HepG2 (cell line): ENCODE results near the gene SLC5A5. TPM values are rescaled to one million over a fixed set of nuclear protein-coding genes. Genes with fewer than 3 reads are reported as not detected.

Experiments used
- ATAC-seq: fragments of 200-7000 bp; cut with Tn5 transposase; 3 replicates; pipeline ENCODE4 v1.9.1; 2020; ENCODE audit warnings: mild to moderate bottlenecking, moderate library complexity
- BruUV-seq: library from RNA; stranded (reverse); fragments of 400-500 nt; replicated peaks from 2 replicates; lab custom pipeline; 2021; lab: Mats Ljungman, UMichigan
- CTCF ChIA-PET: fragments of 300-600 bp; formaldehyde crosslinking; extraction: SDS; loops from one replicate; lab custom pipeline; 2021; ENCODE audit warnings: low total read pairs, inconsistent platforms, low intra/inter-chr PET ratio; lab: Yijun Ruan, JAX
- POLR2A ChIA-PET: fragments of 350-600 bp; sonication (Branson Sonifier 250); formaldehyde crosslinking; loops from one replicate; lab custom pipeline; 2020; ENCODE audit warnings: antibody characterized with exemption, inconsistent platforms; lab: Yijun Ruan, JAX
- DNase-seq: peaks from one replicate; pipeline ENCODE4 v3.0.0-alpha.2; 2015; ENCODE audit warnings: low spot score
- FAIRE-seq: peaks from 3 replicates; lab custom pipeline; 2011; peaks lifted over from hg19 to GRCh38; lab: Jason Lieb, UNC
- H2AFZ ChIP-seq: one replicate; pipeline ENCODE4 v1.6.1; 2011; ENCODE audit warnings: low read length, inconsistent platforms
- H3K27ac ChIP-seq: fragments of 300-600 bp; 3 replicates; pipeline ENCODE4 v1.8.0; 2011; ENCODE audit warnings: mixed run types, mild to moderate bottlenecking, mixed read lengths, low read length, inconsistent platforms; ENCODE audit not compliant: insufficient read depth; ENCODE audit errors: extremely low read length
- H3K27me3 ChIP-seq, 2 experiments: fragments of 200-600 bp in 1 of 2; 2 replicates in 1 of 2; 3 replicates in 1 of 2; pipeline versions ENCODE4 v1.6.0 to v1.8.0; 2011; ENCODE audit warnings: low read length in 2 of 2, mild to moderate bottlenecking in 2 of 2, moderate library complexity in 2 of 2, inconsistent platforms in 1 of 2; ENCODE audit not compliant: insufficient read depth in 2 of 2, control insufficient read depth in 1 of 2
- H3K36me3 ChIP-seq, 2 experiments: fragments of 200-600 bp in 1 of 2; replicated peaks in 1 of 2; 2 replicates in 1 of 2; 3 replicates in 1 of 2; pipeline versions ENCODE4 v1.5.1 to v1.8.0; 2011; ENCODE audit warnings: low read length in 2 of 2, inconsistent platforms in 1 of 2; ENCODE audit not compliant: insufficient read depth in 2 of 2, control insufficient read depth in 1 of 2
- H3K4me1 ChIP-seq: 2 replicates; pipeline ENCODE4 v1.5.1; 2012; ENCODE audit warnings: low read length, inconsistent platforms; ENCODE audit not compliant: insufficient read depth
- H3K4me2 ChIP-seq: 2 replicates; pipeline ENCODE4 v1.6.0; 2011; ENCODE audit warnings: low read depth, low read length, inconsistent platforms
- H3K4me3 ChIP-seq, 3 experiments: fragments of 200-600 bp in 1 of 3; sonication (generic), shearing (Covaris generic) in 1 of 3; replicated peaks in 1 of 3; 2 replicates each; pipeline ENCODE4 v1.5.1; 2011 to 2016; ENCODE audit warnings: low read length in 3 of 3, inconsistent platforms in 2 of 3, low read depth in 2 of 3, mild to moderate bottlenecking in 2 of 3, control low read depth in 1 of 3, mixed read lengths in 1 of 3; ENCODE audit not compliant: insufficient read depth in 1 of 3
- H3K79me2 ChIP-seq: one replicate; pipeline ENCODE4 v1.6.1; 2011; ENCODE audit warnings: low read length, inconsistent platforms; ENCODE audit not compliant: insufficient read depth
- H3K9ac ChIP-seq: 2 replicates; pipeline ENCODE4 v1.6.0; 2011; ENCODE audit warnings: mild to moderate bottlenecking, low read depth, low read length, inconsistent platforms; ENCODE audit not compliant: insufficient read depth
- H3K9me3 ChIP-seq: 2 replicates; pipeline ENCODE4 v1.5.1; 2012; ENCODE audit warnings: mild to moderate bottlenecking, low read length
- H4K20me1 ChIP-seq: 2 replicates; pipeline ENCODE4 v1.6.0; 2011; ENCODE audit warnings: inconsistent platforms, mild to moderate bottlenecking, low read length, moderate library complexity; ENCODE audit not compliant: insufficient read depth
- AKAP8 ChIP-seq: sonication (generic); formaldehyde crosslinking; IDR thresholded peaks from 2 replicates; pipeline ENCODE4 v1.5.1; 2020; ENCODE audit warnings: mild to moderate bottlenecking, missing genetic modification reagents
- BATF2 ChIP-seq: sonication (generic); formaldehyde crosslinking; IDR thresholded peaks from 2 replicates; pipeline ENCODE4 v1.8.0; 2022; ENCODE audit warnings: mild to moderate bottlenecking, missing genetic modification reagents, moderate library complexity
- HNRNPK ChIP-seq: fragments of 200-400 bp; formaldehyde crosslinking; IDR thresholded peaks from 2 replicates; pipeline ENCODE4 v1.6.1; 2018; ENCODE audit warnings: low read length, low read depth, moderate library complexity, mild to moderate bottlenecking; ENCODE audit not compliant: poor library complexity, severe bottlenecking
- KDM2A ChIP-seq: sonication (generic); formaldehyde crosslinking; IDR thresholded peaks from 2 replicates; pipeline ENCODE4 v1.4.0; 2020; ENCODE audit warnings: low read depth, missing genetic modification reagents, borderline replicate concordance
- NFE2L1 ChIP-seq: sonication (generic); formaldehyde crosslinking; IDR thresholded peaks from 2 replicates; pipeline ENCODE4 v1.4.0; 2020; ENCODE audit warnings: missing genetic modification reagents, mild to moderate bottlenecking, borderline replicate concordance
- RBM22 ChIP-seq: fragments of 200-400 bp; formaldehyde crosslinking; optimal IDR thresholded peaks from 2 replicates; pipeline ENCODE3; 2017; ENCODE audit warnings: mild to moderate bottlenecking, low read length, moderate library complexity
- SSRP1 ChIP-seq: IDR thresholded peaks from 2 replicates; pipeline ENCODE4 v1.6.1; 2016; ENCODE audit warnings: control low read depth
- TIGD3 ChIP-seq: sonication (generic); formaldehyde crosslinking; IDR thresholded peaks from 2 replicates; pipeline ENCODE4 v1.5.1; 2020; ENCODE audit warnings: mild to moderate bottlenecking, missing genetic modification reagents, borderline replicate concordance
- ZFP41 ChIP-seq: sonication (generic); formaldehyde crosslinking; IDR thresholded peaks from 2 replicates; pipeline ENCODE4 v1.4.0; 2020; ENCODE audit warnings: mild to moderate bottlenecking, missing genetic modification reagents, borderline replicate concordance
- ZNF354B ChIP-seq: sonication (generic); formaldehyde crosslinking; IDR thresholded peaks from 2 replicates; pipeline ENCODE4 v1.8.0; 2022; ENCODE audit warnings: mild to moderate bottlenecking, missing genetic modification reagents
- ZNF549 ChIP-seq: sonication (generic); formaldehyde crosslinking; IDR thresholded peaks from 2 replicates; pipeline ENCODE4 v1.5.0; 2020; ENCODE audit warnings: missing genetic modification reagents
- ZNF646 ChIP-seq: sonication (generic); formaldehyde crosslinking; IDR thresholded peaks from 2 replicates; pipeline ENCODE4 v1.9.0; 2021; ENCODE audit warnings: mild to moderate bottlenecking, missing genetic modification reagents
- WGBS: methylation state at CpG from one replicate; pipeline ENCODE4 v1.1.6; 2017; ENCODE audit warnings: low lambda C conversion rate; 5-methylcytosine and 5-hydroxymethylcytosine counted together
- in situ Hi-C: cut with HindIII; loops from 2 replicates; pipeline ENCODE4 v1.10.0; 2017; ENCODE audit warnings: low pct_unique_long_range_greater_than_20kb; ENCODE audit not compliant: extremely low pct_ligation_motif_present
- intact Hi-C: fragments of 100-400 bp; cut with micrococcal nuclease; formaldehyde crosslinking; loops from one replicate; pipeline ENCODE4 v1.10.0; 2022; ENCODE audit not compliant: unreplicated experiment
- polyA plus RNA-seq, 8 experiments: library from polyadenylated mRNA; depleted of rRNA in 3 of 8; stranded (reverse) in 7 of 8; unstranded in 1 of 8; fragments of >200 nt; fragmentation: Illumina TruSeq in 4 of 8; extraction: Trizol in 4 of 8; gene quantifications; 2 replicates each; pipeline versions ENCODE4 v1.2.1 to v1.2.3, GENCODE V29; 2011 to 2016; ENCODE audit warnings: low read depth in 4 of 8, missing spikeins in 1 of 8, mixed read lengths in 1 of 8; ENCODE audit not compliant: insufficient read depth in 1 of 8
- total RNA-seq, 5 experiments: library from RNA; depleted of rRNA; stranded (reverse); fragments of >200 nt; fragmentation: Illumina TruSeq; extraction: Trizol; gene quantifications; 2 replicates each; pipeline ENCODE4 v1.2.3, GENCODE V29; 2016; ENCODE audit warnings: low read depth in 1 of 5
- TF ChIP-seq, protein P1 (sequence below): IDR thresholded peaks from 2 replicates; pipeline ENCODE4 v1.6.1; 2016; ENCODE audit warnings: missing biosample characterization, missing genetic modification reagents, low read depth

SLC5A5 gene
- total and polyA plus RNA-seq, 2 of the 13 experiments (the other 11 are each of a cell fraction or from before 2014, with no cell fraction given), result not detected

DNA sequence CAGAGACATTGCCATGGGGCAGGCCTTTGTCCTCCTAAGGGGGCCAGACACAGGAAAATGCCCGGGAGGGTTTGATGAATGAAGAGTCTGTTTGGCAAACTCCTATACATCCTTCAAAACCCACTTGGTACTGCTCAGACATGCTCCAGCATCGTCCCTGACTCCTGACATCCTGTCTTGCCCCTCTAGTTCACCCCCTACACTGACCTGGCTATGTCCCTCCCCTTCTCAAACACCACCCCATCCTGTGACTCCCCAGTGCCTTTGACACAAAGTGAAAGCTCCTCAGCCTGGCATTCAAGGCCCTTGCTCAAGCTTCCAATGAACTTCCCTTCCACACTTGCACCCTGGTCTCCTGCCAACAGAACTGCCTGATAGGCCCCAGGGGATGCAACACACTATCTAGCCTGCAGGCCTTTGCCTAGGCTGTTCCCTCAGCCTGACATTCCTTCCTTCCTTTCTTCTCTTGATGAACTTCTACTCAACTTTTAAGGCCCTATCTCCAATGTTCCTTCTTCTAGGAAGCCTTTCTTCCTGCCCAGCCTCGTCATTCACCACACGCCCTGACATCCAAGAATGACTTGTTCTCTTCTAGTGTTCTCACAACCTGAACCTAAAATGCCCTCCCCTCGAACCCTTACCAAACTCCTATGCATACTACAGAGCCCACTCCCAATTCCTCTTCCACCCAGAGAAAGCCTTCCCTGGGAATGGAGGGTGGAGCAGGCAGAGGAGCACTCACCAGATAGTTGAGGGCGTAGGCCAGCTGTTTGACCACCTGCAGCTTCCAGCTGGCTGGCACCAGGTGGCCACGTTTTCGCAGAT is 36.4 kb upstream of the SLC5A5 start:
- H3K27me3 ChIP-seq, result no peaks in the 10 kb centered on the region
- H2AFZ ChIP-seq, result no peak overlapping the region
- no peak for ATAC-seq
- in situ Hi-C loops (no loop called here), intact Hi-C loops (loop anchor here (2.0 kb wide), 1 partner anchor 19 kb away; no protein-coding TSS in a partner anchor)
- H3K79me2 ChIP-seq, result no peaks in the 10 kb centered on the region
- ChIA-PET POLR2A (interaction anchor here (0.6 kb wide), 1 partner anchor 11 kb away, joined by 3 read pairs; no protein-coding TSS in a partner anchor), CTCF (no interaction called here)
- H4K20me1 ChIP-seq, result no peaks in the 10 kb centered on the region
- no peaks in the 10 kb centered on the region for H3K9me3 ChIP-seq
- H3K9ac ChIP-seq, result no peak overlapping the region
- H3K4me3 ChIP-seq, result no peak overlapping the region
- 71% methylated on average over 8 of the region's 8 CpGs for WGBS
- no peak overlapping the region for H3K27ac ChIP-seq
- no peak for DNase-seq
- H3K36me3 ChIP-seq, result peaks cover 2 to 4% of the 10 kb centered on the region in 2 experiments; a peak in 3 of 5 replicates
- no peaks in the 10 kb centered on the region for H3K4me1 ChIP-seq
- H3K4me2 ChIP-seq, result no peak overlapping the region
- no TSS peak for BruUV-seq
- FAIRE-seq, result no peak
- TF ChIP-seq ZNF354B (CRISPR knock-in tag), result no peak
- TF ChIP-seq NFE2L1 (CRISPR knock-in tag), result no peak
- TF ChIP-seq ZFP41 (CRISPR knock-in tag), result no peak
- TF ChIP-seq AKAP8 (CRISPR knock-in tag), result no peak
- no peak for TF ChIP-seq SSRP1
- TF ChIP-seq, protein P1, sequence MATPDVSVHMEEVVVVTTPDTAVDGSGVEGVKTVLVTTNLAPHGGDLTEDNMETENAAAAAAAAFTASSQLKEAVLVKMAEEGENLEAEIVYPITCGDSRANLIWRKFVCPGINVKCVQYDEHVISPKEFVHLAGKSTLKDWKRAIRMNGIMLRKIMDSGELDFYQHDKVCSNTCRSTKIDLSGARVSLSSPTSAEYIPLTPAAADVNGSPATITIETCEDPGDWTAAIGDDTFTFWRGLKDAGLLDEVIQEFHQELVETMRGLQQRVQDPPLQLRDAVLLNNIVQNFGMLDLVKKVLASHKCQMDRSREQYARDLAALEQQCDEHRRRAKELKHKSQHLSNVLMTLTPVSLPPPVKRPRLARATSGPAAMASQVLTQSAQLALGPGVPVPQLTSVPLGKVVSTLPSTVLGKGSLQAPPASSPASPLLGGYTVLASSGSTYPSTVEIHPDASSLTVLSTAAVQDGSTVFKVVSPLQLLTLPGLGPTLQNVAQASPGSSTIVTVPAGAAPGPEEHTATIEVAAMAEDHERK, result no peak
- no peak for TF ChIP-seq ZNF646 (CRISPR knock-in tag)
- TF ChIP-seq RBM22, result no peak
- no peak for TF ChIP-seq ZNF549 (CRISPR knock-in tag)
- TF ChIP-seq KDM2A (CRISPR knock-in tag), result no peak
- no peak for TF ChIP-seq HNRNPK
- no peak for TF ChIP-seq BATF2 (CRISPR knock-in tag)
- TF ChIP-seq TIGD3, result no peak
